Type B pancreatic cell (in vitro differentiated cells): Measurements from ENCODE around the gene GRAMD4. TPM values are rescaled to one million over a fixed set of nuclear protein-coding genes. Genes with fewer than 3 reads are reported as not detected.

Experiments
- DNase-seq: peaks from one replicate; pipeline ENCODE4 v3.0.0; 2021; ENCODE audit warnings: mixed read lengths; ENCODE audit not compliant: unreplicated experiment; ENCODE audit errors: extremely low spot score
- H3K27ac Mint-ChIP-seq: 2 replicates; pipeline ENCODE4 v1.8.0; 2021; ENCODE audit warnings: mild to moderate bottlenecking, mixed read lengths
- H3K27me3 Mint-ChIP-seq: 2 replicates; pipeline ENCODE4 v1.8.0; 2021; ENCODE audit warnings: mixed read lengths
- H3K36me3 Mint-ChIP-seq: 2 replicates; pipeline ENCODE4 v1.8.0; 2021; ENCODE audit warnings: mixed read lengths
- H3K4me1 Mint-ChIP-seq: one replicate; pipeline ENCODE4 v1.8.0; 2021; ENCODE audit warnings: mixed read lengths; ENCODE audit not compliant: unreplicated experiment
- H3K4me3 Mint-ChIP-seq: 2 replicates; pipeline ENCODE4 v1.8.0; 2021; ENCODE audit warnings: mild to moderate bottlenecking, mixed read lengths
- H3K9me3 Mint-ChIP-seq: 2 replicates; pipeline ENCODE4 v1.8.0; 2021; ENCODE audit warnings: mixed read lengths
- CTCF ChIP-seq: fragments of 200-600 bp; sonication (generic); conservative IDR thresholded peaks from 2 replicates; pipeline ENCODE4 v1.5.0; 2021; ENCODE audit warnings: antibody characterized with exemption, mild to moderate bottlenecking
- total RNA-seq: library from RNA; stranded (reverse); gene quantifications from 2 replicates; pipeline ENCODE4 v1.2.1, GENCODE V29; 2021; ENCODE audit warnings: low replicate concordance

GRAMD4 gene
- total RNA-seq, 1 donor from 2014 or later, result 56.4 TPM

GRCh38 chr22:46589871-46590271, 30.3 kb upstream of the GRAMD4 start:
- H3K27ac Mint-ChIP-seq, result no peak overlapping the region
- H3K9me3 Mint-ChIP-seq, result no peaks in the 10 kb centered on the region
- DNase-seq, result no peak
- H3K36me3 Mint-ChIP-seq, result no peaks in the 10 kb centered on the region
- peaks cover 21% of the 10 kb centered on the region for H3K4me1 Mint-ChIP-seq
- H3K4me3 Mint-ChIP-seq, result no peak overlapping the region
- no peaks in the 10 kb centered on the region for H3K27me3 Mint-ChIP-seq
- TF ChIP-seq CTCF, result no peak

- Mint-ChIP-seq H3K27ac (no peak overlapping the region), H3K9me3 (no peaks in the 10 kb centered on the region), H3K27me3 (no peaks in the 10 kb centered on the region), H3K4me1 (peaks cover 21% of the 10 kb centered on the region), H3K4me3 (no peak overlapping the region), H3K36me3 (no peaks in the 10 kb centered on the region)
- DNase-seq, result no peak
- TF ChIP-seq CTCF, result no peak
These were observed 29.9 kb upstream of the GRAMD4 start for GRCh38 chr22:46590334-46590733.

- DNase-seq, result no peak
- H3K27ac Mint-ChIP-seq, result no peak overlapping the region
- peaks cover 20% of the 10 kb centered on the region for H3K4me1 Mint-ChIP-seq
- TF ChIP-seq CTCF, result no peak
- no peaks in the 10 kb centered on the region for H3K27me3 Mint-ChIP-seq
- H3K4me3 Mint-ChIP-seq, result no peak overlapping the region
- H3K36me3 Mint-ChIP-seq, result no peaks in the 10 kb centered on the region
- H3K9me3 Mint-ChIP-seq, result no peaks in the 10 kb centered on the region
These were observed 28.3 kb upstream of the GRAMD4 start for GRCh38 chr22:46591930-46592329.

- no peak for DNase-seq
- H3K36me3 Mint-ChIP-seq, result no peaks in the 10 kb centered on the region
- no peaks in the 10 kb centered on the region for H3K9me3 Mint-ChIP-seq
- H3K27ac Mint-ChIP-seq, result no peak overlapping the region
- TF ChIP-seq CTCF, result no peak
- H3K27me3 Mint-ChIP-seq, result no peaks in the 10 kb centered on the region
- H3K4me3 Mint-ChIP-seq, result no peak overlapping the region
- H3K4me1 Mint-ChIP-seq, result peaks cover 19% of the 10 kb centered on the region
These were observed 27.8 kb upstream of the GRAMD4 start for GRCh38 chr22:46592390-46592872.

GRCh38 chr22:46593211-46593681, 26.9 kb upstream of the GRAMD4 start:
- H3K4me1 Mint-ChIP-seq, result peaks cover 20% of the 10 kb centered on the region
- H3K36me3 Mint-ChIP-seq, result no peaks in the 10 kb centered on the region
- no peak overlapping the region for H3K27ac Mint-ChIP-seq
- no peaks in the 10 kb centered on the region for H3K9me3 Mint-ChIP-seq
- H3K27me3 Mint-ChIP-seq, result no peaks in the 10 kb centered on the region
- no peak for DNase-seq
- H3K4me3 Mint-ChIP-seq, result no peak overlapping the region
- no peak for TF ChIP-seq CTCF
